NCI-H69 (cell line): ENCODE results near the gene RPP30.
A peak's percentile ranks its signal among the peaks of the same experiment; 100 is the strongest.
"Not testable (repeated sequence)": the region's sequence is repeated elsewhere in the genome, so short reads cannot be mapped to it uniquely, and the experiment has no call there.

ENCODE experiments used
- DNase-seq: peaks from one replicate; lab custom pipeline; 2025; lab: John Stamatoyannopoulos, UW

The RPP30 gene

DNA sequence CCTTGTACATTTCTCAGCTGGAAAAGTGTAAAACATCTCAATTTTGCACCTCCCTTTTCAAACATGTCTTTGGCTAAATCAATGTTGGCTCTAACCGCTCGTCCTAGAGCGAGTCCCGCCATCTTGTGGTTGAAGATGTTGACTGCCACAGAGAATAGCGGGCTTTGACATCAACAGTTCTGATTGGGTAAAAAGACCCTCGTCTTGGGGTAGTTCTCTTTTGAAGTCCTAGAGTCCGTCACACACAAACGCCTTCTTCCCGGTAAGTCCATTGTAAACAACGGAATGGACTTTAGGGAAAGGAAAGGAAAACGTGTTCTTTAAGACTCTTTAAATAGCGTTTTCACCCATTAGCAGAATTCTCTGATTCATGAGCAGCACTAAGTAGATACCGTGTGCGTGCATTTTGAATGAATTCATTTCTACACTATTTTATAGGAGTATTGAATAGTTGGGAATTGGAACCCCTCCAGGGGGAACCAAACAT, 452 bp upstream of the RPP30 start:
- peak; percentile 81 for DNase-seq

DNA sequence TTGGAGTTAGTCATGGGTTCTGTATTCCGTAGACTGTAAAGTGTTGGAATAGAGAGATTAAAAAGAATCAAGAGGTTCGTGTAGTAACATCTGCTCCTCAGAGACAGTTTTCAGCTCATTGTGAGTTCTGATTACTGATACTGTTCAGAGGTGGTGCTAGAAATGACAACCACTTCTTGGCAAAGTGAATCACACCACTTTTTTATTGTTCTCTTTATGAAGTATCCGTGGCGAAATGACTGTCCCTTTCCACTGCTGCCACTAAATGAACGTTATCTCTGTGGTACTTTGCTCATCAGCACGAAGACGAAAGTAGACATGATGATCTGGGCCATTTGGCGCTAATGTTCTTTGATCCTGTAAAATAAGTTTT, 860 bp downstream of the RPP30 start:
- DNase-seq = no peak

DNA sequence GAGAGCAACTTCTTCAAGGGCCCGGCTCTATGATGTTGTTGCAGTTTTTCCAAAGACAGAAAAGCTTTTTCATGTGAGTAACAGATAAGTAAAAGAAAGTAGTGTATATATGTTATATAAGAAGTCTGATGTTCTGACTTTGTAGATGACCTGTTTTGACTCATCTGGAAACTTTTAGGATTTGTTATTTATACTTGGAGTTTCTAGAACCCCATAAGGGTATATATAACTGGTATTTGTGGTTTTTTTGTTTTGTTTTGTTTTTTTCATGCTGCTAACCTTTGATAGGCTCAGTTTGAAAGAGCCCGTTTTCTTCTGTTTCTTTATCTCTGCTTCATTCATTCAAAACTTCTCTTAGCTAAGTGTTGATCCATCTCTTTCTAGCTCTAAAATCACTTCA, 7.3 kb downstream of the RPP30 start:
- no peak for DNase-seq

DNA sequence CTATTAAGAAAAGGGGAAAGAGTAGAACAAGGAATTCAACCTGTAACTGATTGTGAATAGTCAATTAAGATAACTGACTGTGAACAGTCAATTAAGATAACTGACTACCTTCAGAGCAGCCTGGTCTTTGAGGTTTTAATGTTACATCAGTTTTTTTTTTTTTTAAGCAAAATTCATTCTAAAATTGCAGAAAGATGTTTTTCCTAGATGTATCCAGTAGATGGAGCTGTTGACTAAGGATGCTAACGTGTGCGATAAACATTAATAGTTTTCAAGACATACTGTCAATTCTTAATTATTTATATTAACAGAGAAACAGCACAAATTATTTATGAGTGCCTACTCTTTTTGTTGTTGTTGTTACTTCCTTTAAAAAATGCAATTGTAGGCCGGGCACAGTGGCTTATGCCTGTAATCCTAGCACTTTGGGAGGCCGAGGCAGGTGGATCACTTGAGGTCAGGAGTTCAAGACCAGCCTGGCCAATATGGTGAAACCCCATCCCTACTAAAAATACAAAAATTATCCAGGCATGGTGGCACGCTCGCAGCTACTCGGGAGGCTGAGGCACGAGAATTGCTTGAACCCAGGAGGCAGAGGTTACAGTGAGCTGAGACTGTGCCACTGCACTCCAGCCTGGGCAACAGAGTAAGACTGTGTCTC, 8.4 kb downstream of the RPP30 start:
- peak; percentile 8 for DNase-seq

DNA sequence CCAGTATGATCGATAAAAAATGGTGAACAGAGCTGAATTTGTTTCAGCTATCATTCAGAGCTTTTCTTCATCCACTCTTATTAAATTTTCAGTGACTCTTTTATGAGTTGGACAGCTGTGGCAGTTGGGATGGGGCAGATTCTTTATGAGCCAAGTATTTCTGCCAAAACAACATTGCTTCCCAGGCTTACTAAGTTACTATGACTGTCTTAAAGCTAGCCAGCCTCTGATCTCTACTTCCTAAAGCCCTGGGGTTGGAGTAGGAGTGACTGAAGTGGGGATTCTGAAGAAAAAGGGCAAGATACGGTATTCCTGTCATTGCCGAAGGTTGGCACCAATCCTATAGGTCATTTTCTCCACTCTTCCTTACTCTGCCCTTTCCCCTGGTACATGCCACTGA, 12.7 kb downstream of the RPP30 start:
- DNase-seq = no peak

DNA sequence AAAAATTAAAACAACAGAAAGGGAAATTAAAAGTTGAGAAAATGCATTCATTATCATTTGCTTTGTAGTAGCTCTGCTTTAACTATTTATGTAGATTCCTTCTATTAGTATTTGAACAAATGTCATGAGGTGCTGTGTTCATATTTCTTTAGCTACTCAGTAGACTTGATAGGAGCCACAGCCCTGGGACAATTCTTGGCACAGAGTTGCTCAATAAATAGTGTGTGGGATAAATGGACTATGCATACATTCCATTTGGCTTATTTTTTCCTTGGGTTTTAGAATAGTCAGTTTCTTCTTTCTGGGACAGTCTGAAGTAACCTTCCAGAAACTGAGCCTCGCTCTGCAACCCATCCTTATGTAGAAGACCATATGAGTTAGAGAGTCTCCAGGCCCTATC, 13.4 kb downstream of the RPP30 start:
- DNase-seq = no peak

DNA sequence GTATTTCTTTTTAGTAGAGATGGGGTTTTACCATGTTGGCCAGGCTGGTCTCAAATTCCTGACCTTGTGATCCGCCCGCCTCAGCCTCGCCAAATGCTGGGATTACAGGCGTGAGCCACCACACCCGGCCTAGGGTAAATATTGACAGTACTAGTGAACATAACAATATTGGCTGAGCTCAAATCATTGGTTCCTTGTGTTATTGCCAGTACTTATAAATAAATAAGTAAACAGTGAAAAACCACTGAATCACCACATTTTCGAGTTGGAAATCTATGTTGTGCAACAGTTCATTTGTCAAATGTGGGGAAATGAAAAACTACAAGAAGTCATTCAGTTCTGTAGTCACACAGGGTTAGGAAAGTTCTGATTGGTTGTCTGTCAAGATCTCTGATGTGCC, 15.8 kb downstream of the RPP30 start:
- DNase-seq = no peak

DNA sequence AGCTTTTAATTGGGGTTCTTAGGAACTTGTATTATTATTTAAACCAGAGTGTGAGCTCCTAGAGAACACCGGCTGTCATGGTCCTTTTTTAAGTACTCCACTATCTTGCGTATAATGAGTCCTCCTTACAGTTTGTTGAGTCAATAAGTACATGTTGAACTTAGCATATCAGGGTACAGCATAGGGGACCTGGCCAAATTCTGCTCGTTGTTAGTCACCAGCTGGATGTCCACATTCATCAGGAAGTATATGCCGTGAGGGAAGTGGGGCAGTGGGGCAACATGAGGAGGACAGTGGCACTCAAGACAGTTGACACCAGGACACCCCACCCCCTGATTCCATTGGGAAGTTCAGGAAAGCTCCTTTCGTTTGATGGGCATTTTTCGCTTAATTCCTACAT, 16.6 kb downstream of the RPP30 start:
- no peak for DNase-seq

DNA sequence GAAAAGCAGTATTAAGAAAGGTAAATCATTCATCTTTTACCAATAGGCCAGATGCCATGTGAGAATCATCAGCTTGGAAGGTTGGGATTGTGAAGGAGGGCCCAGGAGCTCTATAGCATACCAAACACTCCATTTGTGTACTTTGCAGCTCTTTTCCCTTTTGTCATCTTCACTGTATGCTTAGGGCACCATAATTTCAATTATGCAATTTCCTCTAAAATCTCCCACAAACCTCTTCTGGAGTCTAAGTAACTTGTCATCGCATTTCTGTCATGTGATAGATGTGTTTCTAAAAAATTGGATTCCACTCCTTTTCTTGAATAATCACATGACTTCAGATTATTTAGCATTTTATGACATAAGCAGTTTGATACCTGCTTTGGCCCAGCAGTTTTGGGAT, 17.9 kb downstream of the RPP30 start:
- no peak for DNase-seq

DNA sequence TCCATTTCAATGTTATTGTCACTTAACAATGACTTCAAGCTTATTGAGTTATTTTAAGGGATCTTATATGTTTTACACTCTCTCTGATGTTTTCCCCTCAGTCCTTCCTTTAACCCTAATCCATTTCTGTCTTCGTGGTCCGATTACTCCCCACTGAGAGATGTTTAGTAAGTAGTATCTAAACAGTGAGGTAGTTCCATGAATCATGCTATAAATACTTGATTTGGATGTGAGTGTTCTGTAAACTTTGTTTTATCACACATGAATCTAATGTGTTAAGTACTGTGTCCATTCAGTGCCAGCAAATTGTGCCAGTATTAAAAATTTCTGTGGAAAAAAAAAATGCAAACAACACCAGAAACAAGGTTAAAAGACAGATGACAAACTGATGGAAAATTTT, 18.6 kb downstream of the RPP30 start:
- DNase-seq = no peak

DNA sequence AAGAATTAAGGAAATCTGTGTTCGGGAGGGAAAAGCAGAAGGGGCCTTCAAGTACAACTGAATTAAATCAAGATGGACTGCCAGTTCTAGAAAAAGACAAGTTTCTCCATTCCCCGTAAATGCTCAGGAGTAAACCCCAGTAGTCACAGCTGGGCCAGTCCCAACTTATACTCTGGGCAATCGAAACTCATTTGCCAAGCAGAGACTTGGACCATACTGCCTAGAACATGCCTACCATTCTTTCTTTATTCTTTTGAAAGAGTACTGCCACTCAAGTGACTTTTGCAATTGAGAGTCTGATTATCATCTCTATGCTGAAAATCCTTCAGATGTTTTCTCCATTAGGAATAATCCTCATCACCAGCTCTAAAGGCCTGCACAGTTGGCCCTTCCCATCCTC, 21.4 kb downstream of the RPP30 start:
- DNase-seq = no peak

DNA sequence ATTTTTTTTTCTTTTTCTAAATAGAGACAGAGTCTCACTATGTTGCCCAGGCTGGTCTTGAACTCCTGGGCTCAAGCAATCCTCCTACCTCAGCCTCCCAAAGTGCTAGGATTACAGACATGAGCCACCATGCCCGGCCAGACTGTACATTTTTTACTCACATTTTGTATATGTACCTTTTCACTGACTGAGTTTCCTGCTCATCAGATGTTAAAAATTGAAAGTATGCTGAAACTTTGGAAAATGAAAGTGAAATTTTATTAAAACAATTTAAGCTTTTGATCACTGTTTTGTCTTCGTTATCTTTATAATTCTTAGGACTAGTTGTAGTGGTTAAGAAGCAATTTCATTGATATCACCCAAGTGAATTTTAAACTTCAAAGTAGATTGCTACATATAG, 25.1 kb downstream of the RPP30 start:
- DNase-seq = not testable (repeated sequence)

DNA sequence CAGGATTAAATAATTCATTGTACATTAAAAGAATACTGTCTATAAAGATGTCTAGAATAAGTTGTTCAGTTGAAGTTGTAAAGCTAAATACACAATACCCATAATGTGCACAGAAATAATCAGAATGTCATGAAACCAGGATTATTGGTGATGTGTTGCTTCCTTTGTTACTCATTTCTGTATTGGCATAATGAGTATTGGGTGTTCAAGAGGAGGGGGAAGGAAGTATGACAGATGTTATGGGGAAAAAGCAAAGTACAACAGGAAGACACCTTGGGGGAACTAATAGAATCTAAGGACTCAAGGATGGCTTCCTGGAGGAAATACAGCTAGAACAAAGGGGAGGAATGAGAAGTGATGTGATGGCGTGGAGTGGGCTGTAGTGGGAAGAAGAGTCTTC, 34.2 kb downstream of the RPP30 start:
- DNase-seq = no peak

DNA sequence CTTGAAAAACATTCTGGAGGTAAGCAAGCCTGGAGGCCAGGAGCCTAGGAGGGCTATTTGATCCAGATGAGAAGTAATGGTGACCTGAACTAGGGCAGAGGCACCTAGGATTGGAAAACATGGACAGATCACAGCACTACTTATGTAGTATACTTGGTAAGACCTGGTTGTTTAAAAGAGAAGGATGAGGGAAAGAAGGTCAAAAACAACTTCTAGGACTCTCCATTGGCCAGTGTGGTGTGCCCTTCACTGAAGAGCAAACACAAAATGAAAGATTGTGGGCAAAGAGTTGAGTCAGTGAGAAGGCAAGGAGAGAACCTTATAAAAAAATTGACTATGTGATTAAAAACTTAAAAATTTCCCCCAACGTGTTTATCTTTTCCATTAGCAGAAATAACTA, 34.8 kb downstream of the RPP30 start:
- no peak for DNase-seq

DNA sequence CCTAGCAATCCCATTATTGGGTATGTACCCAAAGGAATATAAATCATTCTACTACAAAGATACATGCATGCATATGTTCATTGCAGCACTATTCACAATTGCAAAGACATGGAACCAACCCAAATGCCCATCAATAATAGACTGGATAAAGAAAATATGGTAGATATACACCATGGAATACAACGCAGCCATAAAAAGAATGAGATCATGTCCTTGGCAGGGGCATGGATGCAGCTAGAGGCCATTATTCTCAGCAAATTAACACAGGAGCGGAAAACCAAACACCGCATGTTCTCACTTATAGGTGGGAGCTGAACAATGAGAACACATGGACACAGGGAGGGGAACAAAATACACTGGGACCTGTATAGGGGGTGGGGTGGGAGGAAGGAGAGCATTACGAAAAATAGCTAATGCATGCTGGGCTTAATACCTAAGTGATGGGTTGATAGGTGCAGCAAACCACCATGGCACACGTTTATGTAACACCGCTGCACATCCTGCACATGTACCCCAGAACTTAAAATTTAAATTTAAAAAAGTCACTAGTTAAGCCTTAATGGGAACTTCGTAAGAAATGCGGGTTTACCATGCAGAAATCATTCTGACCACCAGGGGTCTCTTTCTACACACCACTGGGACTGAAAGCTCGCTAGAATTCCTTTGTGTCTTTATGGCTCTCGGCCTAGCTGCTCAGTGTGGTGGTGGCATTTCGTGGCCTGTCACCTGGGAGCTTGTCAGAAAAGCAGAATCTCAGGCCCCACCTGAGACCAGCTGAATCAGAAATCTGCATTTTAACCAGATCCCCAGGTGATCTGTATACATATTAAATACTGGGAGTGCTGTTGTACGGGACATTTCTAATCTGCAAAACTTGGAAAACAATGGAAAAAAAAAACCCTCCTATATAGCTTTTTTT, 39.6 kb downstream of the RPP30 start:
- peak; percentile 57 for DNase-seq

DNA sequence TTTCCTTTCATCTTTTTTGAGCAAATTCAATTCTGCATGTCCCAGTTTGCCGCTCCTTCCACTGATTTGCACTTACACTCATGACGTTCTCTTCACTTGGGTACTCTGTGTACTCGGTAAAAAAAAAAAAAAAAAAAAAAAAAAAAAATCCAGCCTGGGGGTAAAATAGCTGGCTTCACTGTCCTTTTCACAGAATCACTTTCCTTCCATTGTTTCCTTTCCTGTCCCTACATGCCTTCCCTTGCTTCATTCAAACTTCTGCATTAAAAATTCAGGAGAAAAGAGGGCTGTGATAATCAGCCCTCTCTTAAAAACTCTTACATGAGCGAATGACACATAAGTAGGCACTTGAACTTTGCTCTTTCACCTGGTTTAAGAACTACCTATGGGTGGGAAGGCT, 40.4 kb downstream of the RPP30 start:
- DNase-seq = no peak

DNA sequence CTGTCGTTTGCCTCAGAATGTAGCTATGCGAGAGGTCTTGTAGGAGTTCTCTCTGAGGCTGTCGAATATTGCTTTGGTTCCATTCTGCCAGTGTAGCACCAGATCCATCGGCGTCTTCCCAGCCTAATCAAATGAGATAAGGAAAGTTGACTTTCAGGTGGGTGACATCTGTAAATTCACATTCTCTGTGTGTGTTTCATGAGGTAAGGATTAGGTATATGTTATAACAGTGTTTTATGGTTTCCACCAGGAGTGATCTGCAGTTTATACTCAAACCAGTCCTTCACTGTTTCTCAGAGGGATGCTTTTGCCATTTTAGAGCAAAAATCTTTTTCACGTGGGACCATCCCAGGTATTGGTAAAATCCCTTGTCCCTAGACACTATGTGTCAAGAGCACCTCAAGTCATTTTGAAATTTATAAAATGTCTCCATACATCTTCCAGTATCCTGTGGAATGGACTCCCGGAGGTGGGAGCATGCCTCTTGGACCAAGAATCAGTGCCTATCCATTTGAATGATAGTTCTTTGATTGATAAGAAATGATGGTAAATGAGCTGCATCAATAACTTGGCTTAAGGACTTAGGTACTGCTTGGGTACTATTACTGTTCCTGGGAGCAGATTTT, 41.2 kb downstream of the RPP30 start:
- no peak for DNase-seq

DNA sequence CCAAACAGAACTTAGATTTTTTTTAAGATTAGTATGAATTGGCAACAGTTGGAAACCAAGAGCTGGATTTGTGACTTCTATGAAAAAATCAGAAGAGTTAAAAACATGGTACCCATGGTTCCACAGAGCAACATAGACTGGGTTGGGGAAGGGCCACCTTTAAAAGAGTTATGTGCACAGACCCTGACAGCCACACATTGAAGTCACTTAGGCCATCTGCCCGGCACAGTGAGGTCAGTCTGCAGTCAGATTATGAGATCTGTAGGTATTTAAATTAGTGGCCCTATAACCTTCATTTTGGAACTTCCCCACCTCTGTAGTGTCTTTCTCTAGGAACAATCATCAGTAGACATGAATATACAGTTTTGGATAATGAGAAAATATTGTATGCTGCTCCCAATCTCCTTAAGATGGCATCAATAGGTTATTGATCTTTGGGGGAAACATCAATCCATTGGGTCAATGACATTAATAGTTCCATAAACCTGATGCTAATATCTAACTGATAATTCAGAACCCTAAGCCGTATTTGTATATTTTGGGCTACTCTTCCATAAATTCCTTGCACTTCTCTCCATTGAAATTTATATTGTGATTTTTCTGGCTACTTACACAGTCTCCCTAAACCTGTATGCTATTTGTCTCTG, 42.1 kb downstream of the RPP30 start:
- no peak for DNase-seq

DNA sequence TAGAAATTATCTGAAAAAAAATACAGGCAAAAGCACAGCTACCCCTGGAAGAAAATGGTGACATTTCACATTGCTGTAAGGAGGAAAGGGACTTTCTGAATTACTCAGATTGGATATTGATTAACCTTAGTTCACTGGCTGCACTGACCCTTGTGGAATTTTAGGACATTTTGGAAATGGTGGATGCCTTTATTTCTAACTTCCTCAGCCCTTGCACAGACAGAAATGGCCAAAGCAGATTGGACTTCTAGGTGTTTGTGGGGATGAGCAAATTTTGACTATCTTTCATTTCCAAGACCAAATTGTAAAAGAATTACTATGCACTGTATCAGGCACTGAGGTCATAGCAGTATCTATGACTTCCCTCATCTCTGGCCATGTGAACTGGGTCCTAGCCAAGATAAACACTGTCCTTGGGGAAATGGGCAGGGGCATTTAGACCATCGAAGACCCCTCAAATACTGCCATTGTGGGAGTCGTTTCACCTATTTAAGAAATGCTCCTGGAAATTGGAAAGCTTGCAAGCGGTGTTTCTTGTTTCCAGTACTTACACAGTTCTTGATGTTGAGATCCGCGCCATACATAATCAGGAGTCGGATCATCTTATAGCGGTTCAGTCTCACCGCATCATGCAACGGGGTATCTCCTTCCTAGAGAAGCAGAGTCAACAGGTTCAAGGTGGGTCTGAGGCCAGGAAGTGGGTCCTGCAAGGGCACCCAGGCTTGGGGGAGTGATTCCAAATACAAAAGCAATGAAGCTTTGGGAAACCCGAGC, 43.4 kb downstream of the RPP30 start:
- DNase-seq = no peak

DNA sequence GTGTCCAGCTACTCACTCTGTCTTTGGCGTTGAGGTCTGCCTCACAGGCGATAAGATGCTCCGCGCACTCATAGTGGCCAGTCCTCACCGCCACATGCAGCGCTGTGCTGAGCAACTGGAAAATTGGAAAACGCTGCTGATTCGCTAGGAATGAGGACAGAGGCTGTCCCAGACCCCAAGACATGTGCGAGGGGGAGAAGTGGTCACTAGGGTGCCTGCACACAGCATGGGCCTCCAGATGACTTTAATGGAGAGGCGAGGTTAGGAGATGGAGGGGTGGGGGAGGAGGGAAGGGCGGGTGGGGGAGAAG, 43.9 kb downstream of the RPP30 start:
- DNase-seq = no peak

DNA sequence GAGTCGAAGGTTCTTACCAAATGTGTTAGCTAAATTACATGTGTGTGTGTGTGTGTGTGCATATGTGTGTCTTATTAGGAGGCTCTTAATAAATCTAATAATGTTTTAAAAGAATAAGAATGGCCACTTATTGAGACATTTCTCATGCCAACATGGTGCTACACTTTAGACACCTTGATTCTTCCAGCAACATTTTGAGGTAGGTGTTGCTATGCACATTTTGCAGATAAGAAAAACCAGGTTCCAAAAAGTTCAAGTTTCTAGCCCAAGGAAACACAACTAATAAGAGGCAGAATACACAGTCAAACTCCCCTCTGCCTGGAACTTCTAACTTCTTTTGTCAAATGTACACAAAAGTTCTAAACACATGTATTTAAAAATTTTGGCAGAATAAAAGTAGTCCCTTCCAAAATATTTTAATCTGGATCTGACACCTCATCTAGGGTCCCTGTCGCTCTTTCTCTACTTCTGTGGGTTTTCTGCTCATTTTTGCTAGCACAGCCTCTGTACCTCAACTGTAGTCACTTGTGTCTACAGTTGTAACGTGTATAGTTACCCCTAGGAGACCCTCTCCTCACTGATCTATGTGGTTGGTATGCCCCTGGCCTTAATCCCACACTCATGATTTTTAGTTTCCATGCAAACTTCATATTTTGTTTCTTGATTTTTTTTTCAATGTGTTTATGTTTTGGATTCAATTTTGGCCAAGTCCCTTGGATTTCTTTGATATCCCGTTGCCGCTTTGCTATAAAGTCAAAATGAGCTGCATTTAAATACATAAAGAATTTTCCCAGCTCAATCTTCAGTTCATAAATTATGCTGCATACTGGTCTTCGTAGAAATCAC, 44.8 kb downstream of the RPP30 start:
- no peak for DNase-seq
